Stimulated activated CD4-positive, alpha-beta T cell treated with anti-CD3 and anti-CD28 coated beads, Interleukin-4, amount 100 ng/mL, for 4 hours (primary cell): ENCODE data around the gene TTN.

Experiments
- DNase-seq, 2 experiments: peaks; one replicate each; pipeline ENCODE4 v3.0.0-alpha.2; 2020

The TTN gene

GRCh38 chr2:178807227-178808008, at the start of gene TTN:
Gene TTN, minus strand, starts transcription at chr2:178807423. Its CDS starts 2,781 bp downstream, at chr2:178804642.
- no peak for DNase-seq

GRCh38 chr2:178855151-178855550, 47.9 kb upstream of the TTN start:
- no peak for DNase-seq

GRCh38 chr2:178848335-178848734, 41.1 kb upstream of the TTN start:
- DNase-seq, result no peak

- DNase-seq, result no peak
Measured at GRCh38 chr2:178846458-178846802, 39.2 kb upstream of the TTN start.

GRCh38 chr2:178845566-178846457, 38.6 kb upstream of the TTN start:
- DNase-seq, result no peak

GRCh38 chr2:178844701-178845100, 37.5 kb upstream of the TTN start:
- DNase-seq, result no peak

GRCh38 chr2:178844269-178844668, 37.0 kb upstream of the TTN start:
- DNase-seq, result no peak

- no peak for DNase-seq
Measured at GRCh38 chr2:178843697-178844096, 36.5 kb upstream of the TTN start.

GRCh38 chr2:178836807-178837206, 29.6 kb upstream of the TTN start:
- DNase-seq, result no peak

- DNase-seq, result no peak
Measured at GRCh38 chr2:178834086-178834485, 26.9 kb upstream of the TTN start.

- no peak for DNase-seq
Measured at GRCh38 chr2:178833382-178833781, 26.2 kb upstream of the TTN start.

GRCh38 chr2:178830451-178830850, 23.2 kb upstream of the TTN start:
- no peak for DNase-seq

GRCh38 chr2:178829981-178830380, 22.8 kb upstream of the TTN start:
- no peak for DNase-seq

- no peak for DNase-seq
Measured at GRCh38 chr2:178829299-178829960, 22.2 kb upstream of the TTN start.

- DNase-seq, result no peak
Measured at GRCh38 chr2:178828486-178828881, 21.3 kb upstream of the TTN start.

- no peak for DNase-seq
Measured at GRCh38 chr2:178827739-178828485, 20.7 kb upstream of the TTN start.

GRCh38 chr2:178827111-178827510, 19.9 kb upstream of the TTN start:
- DNase-seq, result no peak

- no peak for DNase-seq
Measured at GRCh38 chr2:178825183-178825582, 18.0 kb upstream of the TTN start.

- no peak for DNase-seq
Measured at GRCh38 chr2:178824181-178824580, 17.0 kb upstream of the TTN start.

GRCh38 chr2:178819992-178820391, 12.8 kb upstream of the TTN start:
- DNase-seq, result no peak

GRCh38 chr2:178819147-178819875, 12.1 kb upstream of the TTN start:
- no peak for DNase-seq

GRCh38 chr2:178811901-178812300, 4.7 kb upstream of the TTN start:
- no peak for DNase-seq
